Upper lobe of left lung (tissue), 6 donors: Measurements from ENCODE around the gene ARHGAP36. TPM values are rescaled to one million over a fixed set of nuclear protein-coding genes. Genes with fewer than 3 reads are reported as not detected.

Experiments
- total RNA-seq, 6 donors: library from RNA; depleted of rRNA in 4 of 6; stranded (reverse); fragments of >200 nt in 4 of 6; gene quantifications; one replicate each; pipeline versions ENCODE4 v1.1.0 to v1.2.1, GENCODE V29; 2016 to 2021
- donor health status: DM: no; HTN: no; CAD: no; lungs with moderate emphysema.
- donor health status: DM: no; HTN: yes; CAD: no; lungs with severe emphysema.

ARHGAP36 gene
- total RNA-seq, 6 donors from 2014 or later, result not detected

Other genes starting within 250 kb of the ARHGAP36 start
- 10 to 100 TPM in 3 of 6 donors, 1 to 10 TPM in 3; 7.3 to 14.8 (median 9.6) TPM for gene ENOX2, start 155.1 kb upstream of the ARHGAP36 start, total RNA-seq
- gene IGSF1, start 231.0 kb downstream of the ARHGAP36 start, total RNA-seq, result under 1 TPM in 3 of 6 donors, not detected in 3; 0.03 to 0.76 (median 0.39) TPM